Measurements from ENCODE around the gene ATAD2B. TPM values are rescaled to one million over a fixed set of nuclear protein-coding genes. Genes with fewer than 3 reads are reported as not detected.

Gene ATAD2B
- total RNA-seq, 1 donor from 2014 or later: 8.1 TPM

GRCh38 chr2:23754970-23755369, 172.0 kb downstream of the ATAD2B start:
- Histone ChIP-seq H3K27me3 (ENCODE audit: control insufficient read depth, insufficient read depth, low read length) (no peaks in the 10 kb centered on the region), H3K36me3 (ENCODE audit: control insufficient read depth, insufficient read depth, low read length) (no peaks in the 10 kb centered on the region), H3K4me3 (ENCODE audit: low read depth, low read length) (no peak overlapping the region)
- TF ChIP-seq CTCF (IDR thresholded peaks at IDR 0.05; ENCODE audit: insufficient read depth, low read length, poor library complexity, severe bottlenecking): no peak
- no peak for DNase-seq (ENCODE audit: low read depth)

GRCh38 chr2:23753291-23754010, 173.5 kb downstream of the ATAD2B start:
- no peaks in the 10 kb centered on the region for H3K36me3 ChIP-seq (ENCODE audit: control insufficient read depth, insufficient read depth, low read length)
- DNase-seq (ENCODE audit: low read depth): no peak

GRCh38 chr2:23751747-23752265, 175.1 kb downstream of the ATAD2B start:
- no peak for DNase-seq (ENCODE audit: low read depth)
- Histone ChIP-seq H3K36me3 (ENCODE audit: control insufficient read depth, insufficient read depth, low read length) (no peaks in the 10 kb centered on the region), H3K4me3 (ENCODE audit: low read depth, low read length) (no peak overlapping the region), H3K27me3 (ENCODE audit: control insufficient read depth, insufficient read depth, low read length) (no peaks in the 10 kb centered on the region)
- TF ChIP-seq CTCF (IDR thresholded peaks at IDR 0.05; ENCODE audit: insufficient read depth, low read length, poor library complexity, severe bottlenecking): no peak

More at GRCh38 chr2:23753291-23754010, 173.5 kb downstream of the ATAD2B start:
- no peaks in the 10 kb centered on the region for H3K27me3 ChIP-seq (ENCODE audit: control insufficient read depth, insufficient read depth, low read length)
- H3K4me3 ChIP-seq (ENCODE audit: low read depth, low read length): no peak overlapping the region
- TF ChIP-seq CTCF (IDR thresholded peaks at IDR 0.05; ENCODE audit: insufficient read depth, low read length, poor library complexity, severe bottlenecking): no peak

- DNase-seq (ENCODE audit: low read depth): no peak
- no peaks in the 10 kb centered on the region for H3K27me3 ChIP-seq (ENCODE audit: control insufficient read depth, insufficient read depth, low read length)
- TF ChIP-seq CTCF (IDR thresholded peaks at IDR 0.05; ENCODE audit: insufficient read depth, low read length, poor library complexity, severe bottlenecking): no peak
- H3K4me3 ChIP-seq (ENCODE audit: low read depth, low read length): no peak overlapping the region
- no peaks in the 10 kb centered on the region for H3K36me3 ChIP-seq (ENCODE audit: control insufficient read depth, insufficient read depth, low read length)
These were observed 180.6 kb downstream of the ATAD2B start for GRCh38 chr2:23746141-23746863.

- TF ChIP-seq CTCF (IDR thresholded peaks at IDR 0.05; ENCODE audit: insufficient read depth, low read length, poor library complexity, severe bottlenecking): no peak
- no peak overlapping the region for H3K4me3 ChIP-seq (ENCODE audit: low read depth, low read length)
- no peaks in the 10 kb centered on the region for H3K27me3 ChIP-seq (ENCODE audit: control insufficient read depth, insufficient read depth, low read length)
- no peak for DNase-seq (ENCODE audit: low read depth)
- H3K36me3 ChIP-seq (ENCODE audit: control insufficient read depth, insufficient read depth, low read length): no peaks in the 10 kb centered on the region
These were observed 181.2 kb downstream of the ATAD2B start for GRCh38 chr2:23745726-23746105.

Data from kidney epithelial cell (primary cell).